K562 (cell line): Measurements from ENCODE around the gene SPHK2. TPM values are rescaled to one million over a fixed set of nuclear protein-coding genes. Genes with fewer than 3 reads are reported as not detected.

Source experiments
- CBX3 ChIP-seq, 2 experiments: IDR thresholded peaks; 1 replicate in 1 of 2; 2 replicates in 1 of 2; pipeline ENCODE4 v1.6.1; 2012; ENCODE audit warnings: inconsistent platforms in 2 of 2, low read length in 2 of 2, borderline replicate concordance in 1 of 2, control low read depth in 1 of 2
- ELF2 ChIP-seq: fragments of 250-450 bp; sonication (Bioruptor Pico); IDR thresholded peaks from 2 replicates; pipeline ENCODE4 v1.5.0; 2021; ENCODE audit warnings: mild to moderate bottlenecking
- ESRRA ChIP-seq: fragments of 450-650 bp; IDR thresholded peaks from 2 replicates; pipeline ENCODE4 v1.6.1; 2014; ENCODE audit warnings: low read depth, mild to moderate bottlenecking, moderate library complexity, borderline replicate concordance
- FOXJ3 ChIP-seq: sonication (generic); formaldehyde crosslinking; IDR thresholded peaks from 2 replicates; pipeline ENCODE4 v1.4.0; 2020; ENCODE audit warnings: mild to moderate bottlenecking, missing genetic modification reagents
- MEF2A ChIP-seq: IDR thresholded peaks from 2 replicates; pipeline ENCODE4 v1.6.1; 2011; ENCODE audit warnings: low read depth, mild to moderate bottlenecking, low read length, moderate library complexity; ENCODE audit not compliant: control insufficient read depth
- POLR2H ChIP-seq: IDR thresholded peaks from 2 replicates; pipeline ENCODE4 v1.6.1; 2016; ENCODE audit warnings: missing genetic modification characterization, low read depth, mild to moderate bottlenecking, control low read depth, missing compliant biosample characterization, moderate library complexity
- PRPF4 ChIP-seq: fragments of 200-400 bp; formaldehyde crosslinking; IDR thresholded peaks from one replicate; pipeline ENCODE4 v1.6.1; 2017; ENCODE audit warnings: low read length, low read depth, mild to moderate bottlenecking; ENCODE audit not compliant: insufficient read depth, poor library complexity, severe bottlenecking
- RBM34 ChIP-seq: fragments of 200-400 bp; formaldehyde crosslinking; IDR thresholded peaks from 2 replicates; pipeline ENCODE4 v1.6.1; 2018; ENCODE audit warnings: low read length, borderline replicate concordance; ENCODE audit not compliant: insufficient read depth
- SMAD4 ChIP-seq: fragments of 250-450 bp; sonication (Bioruptor Pico); conservative IDR thresholded peaks from 2 replicates; pipeline ENCODE4 v1.8.0; 2021; ENCODE audit warnings: inconsistent platforms, mild to moderate bottlenecking, moderate library complexity
- SP1 ChIP-seq: sonication (generic); formaldehyde crosslinking; IDR thresholded peaks from 2 replicates; pipeline ENCODE4 v1.8.1; 2022; ENCODE audit warnings: mild to moderate bottlenecking, missing genetic modification reagents
- SRF ChIP-seq, 2 experiments: fragments of 250-450, 450-650 bp in 1 of 2; sonication (Bioruptor Pico) in 1 of 2; sonication (generic) in 1 of 2; formaldehyde crosslinking; IDR thresholded peaks; 2 replicates each; pipeline versions ENCODE4 v1.5.0 to v1.5.1; 2020 to 2022; ENCODE audit warnings: mild to moderate bottlenecking in 1 of 2, missing genetic modification reagents in 1 of 2
- SUPT5H ChIP-seq: fragments of 450-650 bp; IDR thresholded peaks from 2 replicates; pipeline ENCODE4 v1.6.1; 2016
- TOE1 ChIP-seq, 2 experiments: fragments of 450-650 bp in 1 of 2; sonication (generic) in 1 of 2; formaldehyde crosslinking in 1 of 2; IDR thresholded peaks; 2 replicates each; pipeline versions ENCODE4 v1.7.1 to v1.8.0; 2016 to 2022; ENCODE audit warnings: borderline replicate concordance in 2 of 2, mild to moderate bottlenecking in 2 of 2, antibody characterized with exemption in 1 of 2, inconsistent platforms in 1 of 2, low read depth in 1 of 2, missing genetic modification reagents in 1 of 2, moderate library complexity in 1 of 2
- TRIM24 ChIP-seq, 2 experiments: fragments of 450-650 bp; IDR thresholded peaks; 2 replicates each; pipeline ENCODE4 v1.6.1; 2016
- ZC3H8 ChIP-seq: fragments of 450-650 bp; IDR thresholded peaks from 2 replicates; pipeline ENCODE4 v1.6.1; 2017
- ZNF695 ChIP-seq: fragments of 450-650 bp; formaldehyde crosslinking; IDR thresholded peaks from 2 replicates; pipeline ENCODE4 v1.4.0; 2020; ENCODE audit warnings: mild to moderate bottlenecking, moderate library complexity
- ZNF830 ChIP-seq: fragments of 250-450 bp; sonication (Bioruptor Pico); IDR thresholded peaks from 2 replicates; pipeline ENCODE4 v1.5.0; 2021; ENCODE audit warnings: mild to moderate bottlenecking
- polyA plus RNA-seq, 8 experiments: library from polyadenylated mRNA; depleted of rRNA in 4 of 8; stranded (reverse) in 5 of 8; unstranded in 3 of 8; fragments of >200 nt; fragmentation: Nextera tagmentation in 2 of 8; fragmentation: Illumina TruSeq in 1 of 8; extraction: Ambion mirVana in 2 of 8; extraction: Trizol in 1 of 8; gene quantifications; 2 replicates each; pipeline versions ENCODE4 v1.2.1 to v1.2.3, GENCODE V29; 2011 to 2014; ENCODE audit warnings: inconsistent platforms in 1 of 8, missing spikeins in 1 of 8
- total RNA-seq, 7 experiments: library from RNA; depleted of rRNA in 6 of 7; stranded (reverse); fragments of >200 nt in 6 of 7; fragmentation: Illumina TruSeq in 2 of 7; extraction: Trizol in 2 of 7; gene quantifications; 2 replicates each; pipeline versions ENCODE4 v1.2.1 to v1.2.3, GENCODE V29; 2011 to 2021; ENCODE audit warnings: low replicate concordance in 1 of 7
- TF ChIP-seq, protein P1 (sequence below): sonication (generic); formaldehyde crosslinking; IDR thresholded peaks from 2 replicates; pipeline ENCODE4 v1.8.1; 2023; ENCODE audit warnings: missing genetic modification reagents, mild to moderate bottlenecking, borderline replicate concordance
- TF ChIP-seq, protein P2 (sequence below): fragments of 200-400 bp; formaldehyde crosslinking; IDR thresholded peaks from 2 replicates; pipeline ENCODE4 v1.6.1; 2017; ENCODE audit warnings: mild to moderate bottlenecking, low read depth, low read length, moderate library complexity
- TF ChIP-seq, protein P3 (sequence below): fragments of 250-450 bp; sonication (Bioruptor Pico); IDR thresholded peaks from 2 replicates; pipeline ENCODE4 v1.9.0; 2021; ENCODE audit warnings: mild to moderate bottlenecking

Gene SPHK2
- total and polyA plus RNA-seq, 9 of the 15 experiments (the other 6 are each of a cell fraction or from before 2014, with no cell fraction given): 0.10 to 15.2 (median 2.9) TPM

DNA sequence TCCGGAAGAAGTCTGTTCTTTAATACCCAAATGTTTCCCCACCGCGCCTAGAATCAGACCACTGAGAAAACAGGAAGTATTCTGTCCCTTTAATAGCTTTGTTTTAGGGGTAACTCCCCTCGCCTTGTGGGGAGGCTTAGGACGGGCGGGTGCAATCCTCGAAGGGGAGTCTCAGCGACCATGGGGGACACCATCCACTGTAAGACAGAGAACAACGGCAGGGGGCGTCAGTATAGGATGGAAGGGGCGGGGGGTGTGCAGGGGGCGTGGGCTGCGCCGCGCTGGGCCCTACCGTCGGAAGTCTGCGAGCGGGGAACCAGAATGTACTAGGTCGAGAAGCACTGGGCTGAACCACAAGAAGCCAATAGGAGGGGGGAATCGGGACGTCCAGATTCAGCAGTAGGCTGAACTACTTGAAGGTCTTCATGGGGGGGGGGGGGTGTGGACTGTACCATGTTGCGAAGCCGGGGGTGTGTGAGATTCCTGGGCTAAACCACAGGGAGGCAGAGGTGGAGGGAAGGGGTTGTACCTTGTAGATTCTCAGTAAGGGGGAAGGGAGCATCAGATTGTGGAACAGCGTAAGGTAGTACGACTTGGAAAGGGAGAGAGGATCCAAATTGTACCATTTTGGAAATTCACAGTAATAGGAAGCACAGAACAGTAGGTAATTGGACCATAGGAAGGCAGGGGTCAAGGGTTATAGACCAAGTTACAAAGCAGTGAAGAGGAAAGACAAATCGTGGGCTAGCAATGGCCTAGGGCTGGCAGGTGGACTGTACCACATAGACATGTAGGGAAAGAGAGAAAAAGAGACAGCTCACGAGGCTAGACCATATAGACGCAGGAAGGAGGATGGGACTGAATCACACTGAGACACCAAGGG, 18.9 kb downstream of the SPHK2 start (continued):
- TF ChIP-seq, protein P1, sequence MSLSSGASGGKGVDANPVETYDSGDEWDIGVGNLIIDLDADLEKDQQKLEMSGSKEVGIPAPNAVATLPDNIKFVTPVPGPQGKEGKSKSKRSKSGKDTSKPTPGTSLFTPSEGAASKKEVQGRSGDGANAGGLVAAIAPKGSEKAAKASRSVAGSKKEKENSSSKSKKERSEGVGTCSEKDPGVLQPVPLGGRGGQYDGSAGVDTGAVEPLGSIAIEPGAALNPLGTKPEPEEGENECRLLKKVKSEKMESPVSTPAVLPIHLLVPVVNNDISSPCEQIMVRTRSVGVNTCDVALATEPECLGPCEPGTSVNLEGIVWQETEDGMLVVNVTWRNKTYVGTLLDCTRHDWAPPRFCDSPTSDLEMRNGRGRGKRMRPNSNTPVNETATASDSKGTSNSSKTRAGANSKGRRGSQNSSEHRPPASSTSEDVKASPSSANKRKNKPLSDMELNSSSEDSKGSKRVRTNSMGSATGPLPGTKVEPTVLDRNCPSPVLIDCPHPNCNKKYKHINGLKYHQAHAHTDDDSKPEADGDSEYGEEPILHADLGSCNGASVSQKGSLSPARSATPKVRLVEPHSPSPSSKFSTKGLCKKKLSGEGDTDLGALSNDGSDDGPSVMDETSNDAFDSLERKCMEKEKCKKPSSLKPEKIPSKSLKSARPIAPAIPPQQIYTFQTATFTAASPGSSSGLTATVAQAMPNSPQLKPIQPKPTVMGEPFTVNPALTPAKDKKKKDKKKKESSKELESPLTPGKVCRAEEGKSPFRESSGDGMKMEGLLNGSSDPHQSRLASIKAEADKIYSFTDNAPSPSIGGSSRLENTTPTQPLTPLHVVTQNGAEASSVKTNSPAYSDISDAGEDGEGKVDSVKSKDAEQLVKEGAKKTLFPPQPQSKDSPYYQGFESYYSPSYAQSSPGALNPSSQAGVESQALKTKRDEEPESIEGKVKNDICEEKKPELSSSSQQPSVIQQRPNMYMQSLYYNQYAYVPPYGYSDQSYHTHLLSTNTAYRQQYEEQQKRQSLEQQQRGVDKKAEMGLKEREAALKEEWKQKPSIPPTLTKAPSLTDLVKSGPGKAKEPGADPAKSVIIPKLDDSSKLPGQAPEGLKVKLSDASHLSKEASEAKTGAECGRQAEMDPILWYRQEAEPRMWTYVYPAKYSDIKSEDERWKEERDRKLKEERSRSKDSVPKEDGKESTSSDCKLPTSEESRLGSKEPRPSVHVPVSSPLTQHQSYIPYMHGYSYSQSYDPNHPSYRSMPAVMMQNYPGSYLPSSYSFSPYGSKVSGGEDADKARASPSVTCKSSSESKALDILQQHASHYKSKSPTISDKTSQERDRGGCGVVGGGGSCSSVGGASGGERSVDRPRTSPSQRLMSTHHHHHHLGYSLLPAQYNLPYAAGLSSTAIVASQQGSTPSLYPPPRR (CRISPR knock-in tag): 0 out of 2 replicates have a peak, but pooled peaks have one; percentile 78
- TF ChIP-seq FOXJ3 (CRISPR knock-in tag) (no peak), TRIM24 (IDR thresholded peaks at IDR 0.05) (no peak; a peak in 2 of 4 replicates), ZNF830 (no peak), SP1 (CRISPR knock-in tag) (peak; percentile 60), SUPT5H (0 out of 2 replicates have a peak, but pooled peaks have one; percentile 38), TOE1 (IDR thresholded peaks at IDR 0.05; ENCODE audit: borderline replicate concordance) (peak; percentile 19; the same call in 1 of the 2 replicates), TOE1 (CRISPR knock-in tag; IDR thresholded peaks at IDR 0.05; ENCODE audit: borderline replicate concordance, low read depth) (no peak), ESRRA (peak; percentile 41; the same call in 1 of the 2 replicates), PRPF4 (no peak), POLR2H (peak; percentile 43; the same call in 1 of the 2 replicates), RBM34 (no peak), MEF2A (no peak), ZNF695 (CRISPR knock-in tag) (no peak), SMAD4 (CRISPR knock-in tag) (no peak), SRF (CRISPR knock-in tag; IDR thresholded peaks at IDR 0.05) (no peak; a peak in 1 of 4 replicates), ZC3H8 (0 out of 2 replicates have a peak, but pooled peaks have one; percentile 16), CBX3 (IDR thresholded peaks at IDR 0.05; ENCODE audit: borderline replicate concordance in 1 of 2, low read length in 2 of 2) (no peak; a peak in 1 of 3 replicates), ELF2 (CRISPR knock-in tag) (no peak)
- TF ChIP-seq, protein P2, sequence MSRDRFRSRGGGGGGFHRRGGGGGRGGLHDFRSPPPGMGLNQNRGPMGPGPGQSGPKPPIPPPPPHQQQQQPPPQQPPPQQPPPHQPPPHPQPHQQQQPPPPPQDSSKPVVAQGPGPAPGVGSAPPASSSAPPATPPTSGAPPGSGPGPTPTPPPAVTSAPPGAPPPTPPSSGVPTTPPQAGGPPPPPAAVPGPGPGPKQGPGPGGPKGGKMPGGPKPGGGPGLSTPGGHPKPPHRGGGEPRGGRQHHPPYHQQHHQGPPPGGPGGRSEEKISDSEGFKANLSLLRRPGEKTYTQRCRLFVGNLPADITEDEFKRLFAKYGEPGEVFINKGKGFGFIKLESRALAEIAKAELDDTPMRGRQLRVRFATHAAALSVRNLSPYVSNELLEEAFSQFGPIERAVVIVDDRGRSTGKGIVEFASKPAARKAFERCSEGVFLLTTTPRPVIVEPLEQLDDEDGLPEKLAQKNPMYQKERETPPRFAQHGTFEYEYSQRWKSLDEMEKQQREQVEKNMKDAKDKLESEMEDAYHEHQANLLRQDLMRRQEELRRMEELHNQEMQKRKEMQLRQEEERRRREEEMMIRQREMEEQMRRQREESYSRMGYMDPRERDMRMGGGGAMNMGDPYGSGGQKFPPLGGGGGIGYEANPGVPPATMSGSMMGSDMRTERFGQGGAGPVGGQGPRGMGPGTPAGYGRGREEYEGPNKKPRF: no peak
- TF ChIP-seq, protein P3, sequence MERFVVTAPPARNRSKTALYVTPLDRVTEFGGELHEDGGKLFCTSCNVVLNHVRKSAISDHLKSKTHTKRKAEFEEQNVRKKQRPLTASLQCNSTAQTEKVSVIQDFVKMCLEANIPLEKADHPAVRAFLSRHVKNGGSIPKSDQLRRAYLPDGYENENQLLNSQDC: no peak
